Skin epidermis (tissue), 12 donors: ENCODE data around the gene TSPAN9.

Experiments used
- H3K27ac ChIP-seq, 21 experiments: fragments of 200-600 bp; sonication (generic) in 11 of 21; one replicate each; pipeline ENCODE4 v1.5.0; 2020; ENCODE audit warnings: mild to moderate bottlenecking in 3 of 21, inconsistent platforms in 2 of 21, moderate library complexity in 2 of 21
- H3K4me3 ChIP-seq, 7 experiments: fragments of 200-600 bp; sonication (generic) in 2 of 7; one replicate each; pipeline ENCODE4 v1.5.0; 2020; ENCODE audit warnings: inconsistent platforms in 2 of 7, mild to moderate bottlenecking in 2 of 7, moderate library complexity in 1 of 7

TSPAN9 gene

GRCh38 chr12:3309805-3310204, 232.6 kb downstream of the TSPAN9 start:
- H3K4me3 ChIP-seq = no peak overlapping the region

GRCh38 chr12:3310271-3311026, 233.3 kb downstream of the TSPAN9 start:
- Histone ChIP-seq H3K4me3 (no peak overlapping the region), H3K27ac (no peak overlapping the region)

More at GRCh38 chr12:3309805-3310204, 232.6 kb downstream of the TSPAN9 start:
- H3K27ac ChIP-seq = no peak overlapping the region

- Histone ChIP-seq H3K4me3 (no peak overlapping the region), H3K27ac (no peak overlapping the region)
Measured at GRCh38 chr12:3311027-3311402, 233.8 kb downstream of the TSPAN9 start.

GRCh38 chr12:3311491-3312103, 234.4 kb downstream of the TSPAN9 start:
- no peak overlapping the region for H3K27ac ChIP-seq
- H3K4me3 ChIP-seq = no peak overlapping the region

- Histone ChIP-seq H3K4me3 (no peak overlapping the region), H3K27ac (no peak overlapping the region)
Measured at GRCh38 chr12:3313066-3313465, 235.9 kb downstream of the TSPAN9 start.

GRCh38 chr12:3313675-3314663, 236.8 kb downstream of the TSPAN9 start:
- H3K4me3 ChIP-seq = no peak overlapping the region
- no peak overlapping the region for H3K27ac ChIP-seq

- Histone ChIP-seq H3K27ac (no peak overlapping the region), H3K4me3 (no peak overlapping the region)
Measured at GRCh38 chr12:3315201-3315661, 238.1 kb downstream of the TSPAN9 start.

- no peak overlapping the region for H3K4me3 ChIP-seq
- H3K27ac ChIP-seq = no peak overlapping the region
Measured at GRCh38 chr12:3316776-3317480, 239.7 kb downstream of the TSPAN9 start.

- Histone ChIP-seq H3K4me3 (no peak overlapping the region), H3K27ac (no peak overlapping the region)
Measured at GRCh38 chr12:3317481-3317815, 240.3 kb downstream of the TSPAN9 start.

- no peak overlapping the region for H3K27ac ChIP-seq
- no peak overlapping the region for H3K4me3 ChIP-seq
Measured at GRCh38 chr12:3317841-3318501, 240.8 kb downstream of the TSPAN9 start.

GRCh38 chr12:3319723-3320492, 242.7 kb downstream of the TSPAN9 start:
- H3K4me3 ChIP-seq = no peak overlapping the region
- no peak overlapping the region for H3K27ac ChIP-seq

GRCh38 chr12:3320881-3321509, 243.8 kb downstream of the TSPAN9 start:
- no peak overlapping the region for H3K27ac ChIP-seq
- H3K4me3 ChIP-seq = no peak overlapping the region

GRCh38 chr12:3321881-3322280, 244.7 kb downstream of the TSPAN9 start:
- no peak overlapping the region for H3K4me3 ChIP-seq
- H3K27ac ChIP-seq = no peak overlapping the region

GRCh38 chr12:3323002-3323685, 246.0 kb downstream of the TSPAN9 start:
- Histone ChIP-seq H3K4me3 (no peak overlapping the region), H3K27ac (no peak overlapping the region)

GRCh38 chr12:3325736-3326135, 248.6 kb downstream of the TSPAN9 start:
- H3K4me3 ChIP-seq = no peak overlapping the region
- no peak overlapping the region for H3K27ac ChIP-seq

GRCh38 chr12:3326156-3326849, 249.1 kb downstream of the TSPAN9 start:
- Histone ChIP-seq H3K27ac (no peak overlapping the region), H3K4me3 (no peak overlapping the region)
